Activated T-helper 1 cell treated with anti-CD3 and anti-CD28 coated beads, Interleukin-2, amount 50 U/mL, for 16 hours (primary cell): ENCODE results near the gene CD160.
A peak's percentile ranks its signal among the peaks of the same experiment; 100 is the strongest.
"Not testable (repeated sequence)": the region's sequence is repeated elsewhere in the genome, so short reads cannot be mapped to it uniquely, and the experiment has no call there.

Experiments
- DNase-seq, 2 donors: peaks; one replicate each; pipeline ENCODE4 v3.0.0-alpha.2; 2020; ENCODE audit warnings: low read depth in 1 of 2, low spot score in 1 of 2

The CD160 gene

DNA sequence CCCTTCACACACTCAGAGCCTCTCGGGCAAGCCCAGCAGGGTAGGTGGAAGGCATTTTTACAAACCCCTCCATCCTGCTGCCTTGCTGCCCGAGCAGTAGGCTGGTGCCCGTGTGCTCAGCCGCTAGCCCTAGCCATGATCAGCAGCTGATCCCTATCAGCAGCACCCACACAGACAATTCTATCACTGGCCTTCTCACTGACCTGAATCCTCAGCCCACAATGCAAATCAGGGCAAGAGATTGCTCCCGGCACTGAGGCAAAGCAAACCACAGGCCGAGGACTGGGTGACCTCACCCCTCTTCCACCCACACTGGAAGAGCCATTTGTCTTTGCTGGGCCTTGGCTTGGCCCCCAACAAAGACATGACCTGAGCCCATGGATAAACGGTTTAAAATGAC, 11.2 kb upstream of the CD160 start:
- no peak for DNase-seq

DNA sequence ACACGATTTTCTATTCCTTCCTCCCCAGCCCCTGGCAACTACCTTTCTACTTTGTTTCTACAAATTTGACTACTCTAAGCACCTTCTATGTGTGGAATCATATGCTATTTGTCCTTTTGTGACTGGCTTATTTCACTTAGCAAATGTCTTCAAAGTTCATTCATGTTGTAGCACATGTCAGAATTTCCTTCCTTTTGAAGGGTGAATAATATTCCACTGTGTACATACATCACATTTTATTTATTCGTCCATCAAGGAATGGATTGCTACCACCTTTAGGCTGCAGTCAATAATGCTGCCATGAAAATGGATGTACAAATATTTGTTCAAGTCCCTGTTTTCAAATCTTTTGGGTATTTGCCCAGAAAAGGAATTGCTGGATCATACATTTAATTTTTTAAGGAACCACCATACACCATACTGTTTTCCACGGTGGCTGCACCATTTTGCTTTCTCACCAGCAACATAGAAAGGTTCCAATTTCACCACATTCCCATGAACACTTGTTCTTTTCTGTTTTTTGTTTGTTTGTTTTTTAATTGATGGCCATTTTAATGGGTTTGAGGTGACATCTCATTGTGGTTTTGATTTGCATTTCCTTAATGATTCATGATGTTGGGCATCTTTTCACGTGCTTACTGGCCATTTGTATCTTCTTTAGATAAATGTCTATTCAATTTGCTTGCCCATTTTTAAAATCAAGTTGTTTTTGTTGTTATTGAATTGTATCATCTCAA, 8.8 kb upstream of the CD160 start:
- no peak for DNase-seq

DNA sequence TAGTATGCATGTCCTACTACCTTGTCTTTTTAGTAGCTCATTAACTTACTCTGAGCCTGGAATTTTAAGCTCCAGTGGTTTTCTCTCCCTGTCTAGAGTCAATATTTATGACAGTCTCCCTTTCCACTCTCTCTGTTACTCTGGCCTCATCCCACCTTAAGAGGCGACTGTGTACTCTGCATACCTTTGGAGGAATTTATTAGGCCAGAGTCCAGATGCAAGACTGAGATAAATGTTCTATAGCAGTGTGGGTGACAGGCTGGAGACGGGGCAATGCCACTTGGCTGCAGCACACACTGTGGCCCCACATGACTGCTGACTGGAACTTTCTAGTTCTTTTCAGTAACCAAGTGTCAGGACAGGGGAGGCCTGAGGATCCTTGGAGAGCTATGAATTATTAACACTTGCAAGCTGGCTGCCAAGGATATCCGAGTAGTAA, 8.1 kb upstream of the CD160 start:
- DNase-seq = no peak

DNA sequence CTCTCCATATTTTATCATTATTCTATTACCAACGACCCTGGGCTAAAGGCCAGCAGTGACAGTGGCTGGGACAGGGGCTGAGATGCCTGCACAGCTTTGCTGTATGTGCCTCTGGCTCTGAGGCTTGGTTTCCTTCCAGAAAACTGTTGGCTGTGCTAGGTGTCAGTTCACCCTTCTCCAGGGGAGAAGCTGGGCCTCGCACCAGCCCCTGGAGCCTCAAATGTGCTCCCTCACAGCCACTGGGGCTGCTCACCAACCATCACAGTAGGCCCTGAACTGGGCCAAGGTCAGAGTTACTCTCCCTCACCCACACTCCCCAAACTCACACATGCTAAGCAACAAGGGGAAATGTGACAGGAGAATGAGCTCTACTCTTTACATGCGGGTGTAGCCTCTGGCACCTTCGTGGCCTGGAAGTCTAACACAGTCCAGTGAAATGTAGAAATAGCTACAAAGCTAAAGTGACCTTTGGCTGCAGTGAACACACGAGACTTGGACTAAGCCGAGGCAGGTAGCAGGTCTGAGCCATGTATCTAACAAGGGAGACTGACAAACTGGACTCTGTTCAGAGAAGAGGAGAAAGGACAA, 4.7 kb upstream of the CD160 start:
- DNase-seq = no peak

DNA sequence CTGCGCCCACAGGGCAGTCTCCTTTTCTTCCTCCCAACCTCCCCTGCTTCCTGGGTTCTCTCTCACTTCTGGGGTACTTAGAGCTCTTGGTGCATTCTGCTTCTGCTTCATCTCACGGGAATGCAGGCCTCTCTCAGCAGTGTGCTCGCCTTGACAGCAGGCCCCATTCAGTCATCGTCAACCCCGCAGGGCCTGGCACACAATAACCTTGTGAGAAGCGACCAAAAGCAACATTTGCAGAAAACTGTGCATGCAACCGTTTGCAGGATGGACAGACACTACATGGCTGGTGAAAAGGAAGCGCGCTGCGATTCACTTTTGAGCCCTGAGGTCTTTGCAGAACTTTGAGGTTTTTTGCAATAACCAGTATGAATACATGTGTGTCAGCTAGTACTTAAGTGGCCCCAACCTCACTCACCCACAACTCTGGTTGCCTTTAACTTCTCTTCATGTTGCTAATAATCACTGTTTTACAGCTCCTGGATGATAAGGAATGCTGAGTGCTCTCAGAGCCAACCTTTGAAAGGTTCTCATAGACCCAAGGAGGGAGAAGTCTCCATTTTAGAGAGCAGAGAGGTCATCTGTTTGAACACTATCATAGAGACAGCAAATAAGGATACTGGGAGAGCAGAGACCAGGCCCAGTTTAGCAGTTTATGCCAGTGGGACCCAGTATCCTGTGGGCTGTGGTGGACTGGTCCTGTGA, 2.5 kb upstream of the CD160 start:
- DNase-seq = no peak

DNA sequence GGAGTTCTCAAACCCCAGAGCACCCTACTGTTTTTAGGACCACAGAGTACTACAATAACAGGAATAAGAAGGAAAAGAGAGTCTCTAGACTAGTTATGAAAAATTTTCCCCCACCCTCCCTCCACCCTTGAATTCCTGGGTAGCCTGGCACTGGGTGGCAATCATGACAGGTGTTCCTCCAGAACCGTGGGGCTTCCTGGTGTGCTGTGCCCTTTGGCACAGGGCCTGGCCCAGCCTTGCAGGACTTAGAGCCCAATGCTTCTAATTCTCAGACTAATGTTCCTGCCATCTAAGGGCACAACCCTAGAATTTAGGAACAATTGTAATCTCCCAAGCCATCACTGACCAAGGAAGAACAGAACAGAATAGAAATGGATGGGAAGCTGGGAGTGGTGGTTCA, 1.5 kb upstream of the CD160 start:
- no peak for DNase-seq

DNA sequence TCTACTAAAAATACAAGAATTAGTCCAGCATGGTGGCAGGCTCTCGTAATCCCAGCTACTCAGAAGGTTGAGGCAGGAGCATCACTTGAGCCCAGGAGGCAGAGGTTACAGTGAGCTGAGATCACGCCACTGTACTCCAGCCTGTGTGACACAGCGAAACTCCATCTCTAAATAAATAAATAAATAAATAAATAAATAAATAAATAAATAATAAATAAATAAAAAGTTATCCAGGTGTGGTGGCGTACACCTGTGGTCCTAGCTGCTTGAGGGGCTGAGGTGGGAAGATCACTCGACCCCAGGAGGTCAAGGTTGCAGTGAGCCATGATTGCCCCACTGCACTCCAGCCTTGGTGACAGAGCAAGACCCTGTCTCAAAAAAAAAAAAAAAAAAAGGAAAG, 834 bp upstream of the CD160 start:
- DNase-seq = not testable (repeated sequence)

DNA sequence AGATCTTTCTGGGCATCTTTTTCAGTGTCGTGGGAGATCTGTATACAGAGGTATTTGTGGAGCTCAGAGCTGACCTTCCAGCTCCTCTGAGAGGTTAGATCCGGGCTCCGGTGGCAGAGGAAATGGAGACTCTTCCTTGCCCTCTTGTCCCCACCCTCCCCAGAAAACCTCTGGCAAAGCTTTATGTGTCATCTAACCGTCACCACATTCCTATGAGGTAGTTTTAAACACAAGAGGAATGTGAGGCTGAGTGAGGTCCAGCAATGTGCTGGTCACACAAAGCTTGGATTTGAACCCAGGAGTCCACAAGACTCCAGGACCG, 1.2 kb downstream of the CD160 start:
- no peak for DNase-seq

DNA sequence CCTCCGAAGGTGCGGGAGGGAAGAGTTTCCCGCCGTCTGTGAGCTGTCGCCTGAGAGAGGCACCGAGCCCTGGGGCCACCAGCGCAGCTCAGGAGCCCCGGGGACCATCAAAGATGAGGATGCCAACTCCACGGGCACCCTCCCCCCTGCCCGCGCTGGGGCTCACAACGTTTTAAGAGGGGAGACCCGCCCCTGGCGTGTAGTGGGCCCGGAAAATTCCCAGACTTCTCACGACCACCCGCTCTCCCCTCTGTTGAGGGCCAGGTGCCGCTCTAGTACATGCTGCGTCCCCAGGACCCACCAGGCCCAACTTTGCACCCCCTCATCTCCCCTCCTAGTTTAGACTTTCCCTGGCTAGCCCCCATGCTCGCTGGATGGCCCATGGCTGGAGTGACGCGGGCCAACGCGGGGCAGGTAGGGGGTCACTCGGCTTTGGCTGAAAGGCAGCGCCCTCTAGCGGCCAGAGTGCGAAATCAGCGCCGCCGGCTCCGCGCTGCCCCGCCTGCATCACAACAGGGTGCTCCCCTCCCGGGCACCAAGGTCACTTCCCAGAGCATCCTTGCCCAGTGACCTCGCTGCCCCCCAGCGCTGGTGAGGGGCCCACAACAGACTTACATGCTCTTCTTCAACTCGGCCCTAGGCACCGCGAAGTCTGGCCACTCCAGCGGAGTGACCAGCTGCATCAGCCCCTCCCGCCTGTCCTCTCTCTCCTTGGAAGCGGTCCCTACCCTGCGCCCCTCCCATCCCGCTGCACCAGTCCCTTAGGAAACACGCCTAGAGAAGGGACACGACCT, 1.8 kb downstream of the CD160 start:
- peak; percentile 55 to 57 for DNase-seq

DNA sequence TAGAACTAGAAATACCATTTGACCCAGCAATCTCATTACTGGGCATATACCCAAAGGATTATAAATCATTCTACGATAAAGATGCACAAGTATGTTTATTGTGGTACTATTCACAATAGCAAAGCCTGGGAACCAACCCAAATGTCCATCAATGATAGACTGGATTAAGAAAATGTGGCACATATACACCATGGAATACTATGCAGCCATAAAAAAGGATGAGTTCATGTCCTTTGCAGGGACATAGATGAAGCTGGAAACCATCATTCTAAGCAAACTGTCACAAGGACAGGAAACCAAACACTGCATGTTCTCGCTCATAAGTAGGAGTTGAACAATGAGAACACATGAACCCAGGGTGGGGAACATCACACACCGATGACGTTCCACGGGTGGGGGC, 6.9 kb downstream of the CD160 start:
- not testable (repeated sequence) for DNase-seq

DNA sequence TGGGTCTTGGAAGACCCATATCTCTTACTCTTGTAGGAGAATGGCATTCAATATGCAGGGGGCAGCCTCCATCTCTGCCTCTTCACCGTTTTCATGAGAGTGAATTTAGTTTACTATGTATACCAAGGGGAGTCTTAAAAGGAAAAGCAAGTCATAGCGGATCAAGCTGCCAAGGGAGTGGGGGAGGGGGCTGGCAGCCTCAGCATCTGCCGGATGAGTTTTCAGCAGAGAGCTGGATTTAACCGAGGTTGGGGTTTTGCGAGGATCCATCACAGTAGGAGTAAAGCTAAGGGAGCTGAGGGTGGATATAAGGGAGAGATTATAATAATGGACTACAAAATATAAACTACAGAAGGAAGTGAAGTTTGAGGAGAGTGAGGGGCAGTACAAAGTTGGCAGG, 9.9 kb downstream of the CD160 start:
- no peak for DNase-seq

DNA sequence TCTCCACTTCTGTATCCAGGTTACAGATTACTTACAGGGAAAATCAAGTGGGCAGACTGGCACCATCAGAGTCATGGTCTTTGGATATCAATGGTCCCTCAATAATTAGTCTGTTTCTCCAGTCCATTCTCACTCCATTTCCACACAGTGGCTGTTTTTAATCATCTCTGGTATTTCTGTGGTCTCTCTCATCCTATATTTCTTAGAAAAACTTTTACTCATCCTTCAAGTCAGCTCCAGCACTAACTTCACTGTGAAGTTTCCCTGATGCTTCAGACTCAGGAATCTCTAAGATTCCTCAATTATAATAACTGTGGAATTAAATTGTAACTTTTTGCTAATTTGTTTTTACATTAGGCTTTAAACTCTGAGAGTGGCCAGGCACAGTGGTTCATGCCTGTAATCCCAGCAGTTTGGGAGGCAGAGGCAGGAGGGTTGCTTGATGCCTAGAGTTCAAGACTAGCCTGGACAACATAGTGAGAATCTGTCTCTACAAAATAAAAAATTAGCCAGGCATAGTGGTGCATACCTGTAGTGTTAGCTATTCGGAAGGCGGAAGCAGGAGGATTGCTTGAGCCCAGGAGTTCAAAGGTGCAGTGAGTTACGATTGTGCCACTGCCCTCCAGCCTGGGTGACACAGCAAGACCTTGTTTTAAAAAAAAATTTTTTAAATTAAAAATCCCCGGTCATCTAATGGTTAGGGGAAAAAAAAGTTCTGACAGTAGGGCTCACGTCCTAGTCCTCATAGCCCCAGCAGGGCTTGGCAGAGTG, 10.6 kb downstream of the CD160 start:
- DNase-seq = no peak

DNA sequence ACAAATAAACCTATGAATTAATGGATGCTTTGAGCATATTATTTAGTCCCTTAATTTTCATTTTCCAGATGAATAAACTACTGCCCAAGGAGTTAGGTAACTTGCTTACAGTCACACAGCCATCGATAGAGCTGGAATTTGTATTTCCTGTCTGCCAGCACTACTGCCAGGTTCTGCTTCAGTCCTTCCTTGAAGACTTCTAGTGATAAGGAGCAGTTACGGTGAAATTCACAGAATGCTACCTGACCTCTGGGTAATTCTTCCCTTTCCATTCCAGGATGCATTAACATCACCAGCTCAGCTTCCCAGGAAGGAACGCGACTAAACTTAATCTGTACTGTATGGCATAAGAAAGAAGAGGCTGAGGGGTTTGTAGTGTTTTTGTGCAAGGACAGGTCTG, 11.2 kb downstream of the CD160 start:
- DNase-seq = no peak

DNA sequence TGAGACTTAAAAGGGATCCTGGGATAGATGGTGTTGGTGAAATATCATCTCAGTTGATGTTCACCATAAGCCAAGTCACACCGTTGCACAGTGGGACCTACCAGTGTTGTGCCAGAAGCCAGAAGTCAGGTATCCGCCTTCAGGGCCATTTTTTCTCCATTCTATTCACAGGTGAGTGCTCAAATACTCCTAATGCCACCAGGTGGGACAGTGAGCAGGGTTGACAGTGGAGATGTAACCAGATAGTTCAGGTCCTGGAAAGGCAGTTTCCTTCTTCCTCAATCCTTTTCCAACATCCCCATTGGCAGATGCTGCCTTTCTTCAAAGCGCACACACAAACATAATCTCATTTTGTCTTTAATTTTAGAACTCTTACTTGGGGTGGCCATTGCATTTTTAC, 11.6 kb downstream of the CD160 start:
- DNase-seq = no peak

DNA sequence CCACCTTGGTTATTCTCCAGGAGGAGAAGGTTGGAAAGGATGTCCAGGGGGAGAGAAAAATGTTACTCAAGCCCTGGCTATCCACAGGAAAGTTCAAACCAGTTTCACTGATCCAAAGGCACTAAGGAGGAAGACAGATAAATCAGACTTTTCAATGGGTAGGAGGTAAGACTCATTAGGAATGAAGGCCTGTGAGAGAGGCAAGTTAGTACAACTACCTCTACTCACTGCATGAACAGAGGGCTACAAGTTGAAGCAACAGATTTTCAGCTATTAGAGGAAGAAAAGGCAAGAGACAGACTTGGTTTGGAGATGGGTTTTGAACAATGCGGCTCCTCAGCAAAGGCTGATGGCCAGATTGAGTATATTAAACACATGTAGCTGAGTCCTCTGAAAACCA, 16.9 kb downstream of the CD160 start:
- no peak for DNase-seq

DNA sequence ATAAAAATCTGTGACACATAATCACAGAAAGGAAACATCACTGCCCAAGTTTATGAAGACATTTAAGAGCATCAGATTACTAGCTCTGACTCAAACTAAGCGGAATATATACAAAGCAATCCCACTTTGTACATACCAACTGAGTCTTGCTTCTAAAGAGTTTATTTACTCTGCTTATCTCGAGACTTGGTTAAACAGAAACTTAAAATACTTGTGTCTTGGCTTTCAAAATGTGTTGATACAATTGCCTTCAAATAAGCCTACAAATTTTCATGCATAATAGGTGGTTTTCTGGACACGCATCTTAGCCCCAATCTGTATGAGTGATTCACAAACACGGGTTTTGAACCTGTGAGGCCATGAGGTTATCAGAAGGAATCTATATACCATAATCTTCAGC, 21.0 kb downstream of the CD160 start:
- no peak for DNase-seq

DNA sequence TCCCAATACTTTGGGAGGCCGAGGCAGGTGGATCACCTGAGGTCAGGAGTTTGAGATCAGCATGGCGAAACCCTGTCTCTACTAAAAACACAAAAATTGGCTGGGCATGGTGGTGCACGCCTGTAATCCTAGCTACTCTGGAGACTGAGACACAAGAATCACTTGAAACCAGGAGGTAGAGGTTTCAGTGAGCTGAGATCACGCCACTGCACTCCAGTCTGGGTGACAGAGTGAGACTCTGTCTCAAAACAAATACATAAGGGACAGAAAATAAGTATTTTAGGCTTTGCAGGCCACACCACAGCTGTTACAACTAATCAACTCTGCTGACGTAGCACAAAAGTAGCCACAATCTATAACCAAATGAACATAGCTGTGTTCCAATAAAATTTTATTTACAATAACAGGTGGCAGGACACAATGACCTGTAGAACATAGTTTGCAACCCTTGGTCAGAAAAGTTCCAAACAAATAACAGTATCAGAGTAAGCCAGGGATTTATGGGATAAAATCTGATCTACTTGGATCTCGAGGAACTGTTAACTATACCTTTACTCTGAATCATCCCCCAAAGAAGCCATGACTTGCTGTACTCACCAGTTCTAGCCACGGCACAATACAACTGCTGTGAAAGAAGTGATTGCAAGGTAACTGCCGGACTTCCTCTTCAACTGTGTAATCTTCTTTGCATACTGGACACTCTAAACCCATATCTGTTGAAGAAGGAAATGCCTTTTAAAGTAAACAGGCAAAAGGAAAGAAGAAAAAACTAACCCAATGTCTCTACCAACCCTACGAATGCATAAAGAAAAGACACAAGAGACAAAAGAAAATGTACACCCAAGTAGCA, 28.3 kb downstream of the CD160 start:
- no peak for DNase-seq

DNA sequence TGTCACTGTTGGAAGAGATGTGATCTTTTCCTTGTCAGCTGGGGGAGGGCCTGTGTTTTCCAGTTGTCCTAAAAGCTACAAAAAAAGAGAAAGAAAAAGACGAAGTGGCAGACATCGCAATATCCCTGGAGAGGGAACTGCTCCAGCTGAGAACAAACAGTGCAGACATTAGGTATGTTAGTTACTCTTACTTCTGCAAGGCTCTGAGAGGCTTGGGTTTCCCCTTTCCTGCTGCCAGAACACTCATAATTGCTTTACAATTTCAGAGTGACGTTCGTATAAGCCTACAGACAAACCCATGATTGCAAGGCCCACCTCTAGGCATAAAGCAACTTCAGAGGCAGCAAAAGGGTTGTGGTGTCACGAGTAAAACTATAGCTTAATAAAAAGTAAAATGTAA, 31.1 kb downstream of the CD160 start:
- no peak for DNase-seq

DNA sequence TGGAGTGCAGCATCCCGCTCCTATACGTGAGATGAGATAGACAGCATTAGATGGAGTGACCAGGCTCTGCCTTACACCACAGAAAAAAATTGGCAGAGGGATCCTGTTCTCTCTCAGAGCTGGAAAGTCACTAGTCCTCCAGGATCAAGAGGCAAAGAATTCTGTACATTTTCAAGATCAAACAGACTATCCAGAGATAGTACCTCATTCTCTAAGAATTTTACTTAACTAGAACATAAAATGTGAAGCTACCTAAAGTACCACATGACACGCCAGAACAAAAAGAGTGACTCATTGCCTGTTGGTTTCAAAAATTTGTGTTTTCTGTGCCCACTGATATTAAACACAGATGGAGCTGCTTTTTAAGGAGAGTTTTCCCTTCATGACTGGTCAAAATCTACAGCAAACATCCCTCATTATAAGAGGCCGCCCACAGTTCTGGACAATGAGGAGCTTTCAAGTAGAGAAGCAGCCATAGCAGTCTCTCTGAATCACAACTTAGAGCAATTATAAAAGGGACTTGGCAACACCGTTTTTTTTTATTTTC, 32.3 kb downstream of the CD160 start:
- no peak for DNase-seq

DNA sequence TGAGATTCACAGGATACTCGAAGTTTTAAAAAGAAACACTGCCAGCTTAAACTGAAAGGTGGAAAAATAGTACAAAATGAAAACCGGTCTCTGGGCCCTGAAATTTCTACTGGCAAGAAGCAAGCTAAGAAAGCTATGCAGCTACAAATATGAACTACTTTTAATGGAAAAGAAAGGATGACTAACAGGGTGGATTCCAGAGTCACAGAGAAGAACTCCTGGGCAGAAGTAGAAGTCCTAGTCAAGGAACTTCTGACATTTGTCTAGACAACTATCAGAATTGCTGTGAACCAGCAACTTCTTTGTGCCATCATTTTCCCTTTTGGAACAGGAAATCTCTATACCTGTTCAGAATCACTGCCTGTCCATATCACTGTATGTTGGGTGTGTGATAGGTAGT, 38.1 kb downstream of the CD160 start:
- DNase-seq = no peak
